ENCODE data around the gene SMIM43.

- TF ChIP-seq ATF1 (CRISPR knock-in tag; IDR thresholded peaks at IDR 0.05) (no peak), CTCF (IDR thresholded peaks at IDR 0.05) (no peak), ZNF317 (CRISPR knock-in tag; IDR thresholded peaks at IDR 0.05; ENCODE audit: borderline replicate concordance, low read depth) (no peak), FOXJ3 (CRISPR knock-in tag; IDR thresholded peaks at IDR 0.05; ENCODE audit: borderline replicate concordance) (no peak), NR1H2 (CRISPR knock-in tag; IDR thresholded peaks at IDR 0.05) (no peak), CREM (CRISPR knock-in tag; IDR thresholded peaks at IDR 0.05) (no peak), NR3C1 (CRISPR knock-in tag; conservative IDR thresholded peaks at IDR 0.05; ENCODE audit: low read depth) (no peak)
- TF ChIP-seq, protein P1, sequence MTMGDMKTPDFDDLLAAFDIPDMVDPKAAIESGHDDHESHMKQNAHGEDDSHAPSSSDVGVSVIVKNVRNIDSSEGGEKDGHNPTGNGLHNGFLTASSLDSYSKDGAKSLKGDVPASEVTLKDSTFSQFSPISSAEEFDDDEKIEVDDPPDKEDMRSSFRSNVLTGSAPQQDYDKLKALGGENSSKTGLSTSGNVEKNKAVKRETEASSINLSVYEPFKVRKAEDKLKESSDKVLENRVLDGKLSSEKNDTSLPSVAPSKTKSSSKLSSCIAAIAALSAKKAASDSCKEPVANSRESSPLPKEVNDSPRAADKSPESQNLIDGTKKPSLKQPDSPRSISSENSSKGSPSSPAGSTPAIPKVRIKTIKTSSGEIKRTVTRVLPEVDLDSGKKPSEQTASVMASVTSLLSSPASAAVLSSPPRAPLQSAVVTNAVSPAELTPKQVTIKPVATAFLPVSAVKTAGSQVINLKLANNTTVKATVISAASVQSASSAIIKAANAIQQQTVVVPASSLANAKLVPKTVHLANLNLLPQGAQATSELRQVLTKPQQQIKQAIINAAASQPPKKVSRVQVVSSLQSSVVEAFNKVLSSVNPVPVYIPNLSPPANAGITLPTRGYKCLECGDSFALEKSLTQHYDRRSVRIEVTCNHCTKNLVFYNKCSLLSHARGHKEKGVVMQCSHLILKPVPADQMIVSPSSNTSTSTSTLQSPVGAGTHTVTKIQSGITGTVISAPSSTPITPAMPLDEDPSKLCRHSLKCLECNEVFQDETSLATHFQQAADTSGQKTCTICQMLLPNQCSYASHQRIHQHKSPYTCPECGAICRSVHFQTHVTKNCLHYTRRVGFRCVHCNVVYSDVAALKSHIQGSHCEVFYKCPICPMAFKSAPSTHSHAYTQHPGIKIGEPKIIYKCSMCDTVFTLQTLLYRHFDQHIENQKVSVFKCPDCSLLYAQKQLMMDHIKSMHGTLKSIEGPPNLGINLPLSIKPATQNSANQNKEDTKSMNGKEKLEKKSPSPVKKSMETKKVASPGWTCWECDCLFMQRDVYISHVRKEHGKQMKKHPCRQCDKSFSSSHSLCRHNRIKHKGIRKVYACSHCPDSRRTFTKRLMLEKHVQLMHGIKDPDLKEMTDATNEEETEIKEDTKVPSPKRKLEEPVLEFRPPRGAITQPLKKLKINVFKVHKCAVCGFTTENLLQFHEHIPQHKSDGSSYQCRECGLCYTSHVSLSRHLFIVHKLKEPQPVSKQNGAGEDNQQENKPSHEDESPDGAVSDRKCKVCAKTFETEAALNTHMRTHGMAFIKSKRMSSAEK (CRISPR knock-in tag; IDR thresholded peaks at IDR 0.05; ENCODE audit: borderline replicate concordance): no peak
- TF ChIP-seq, protein P2, sequence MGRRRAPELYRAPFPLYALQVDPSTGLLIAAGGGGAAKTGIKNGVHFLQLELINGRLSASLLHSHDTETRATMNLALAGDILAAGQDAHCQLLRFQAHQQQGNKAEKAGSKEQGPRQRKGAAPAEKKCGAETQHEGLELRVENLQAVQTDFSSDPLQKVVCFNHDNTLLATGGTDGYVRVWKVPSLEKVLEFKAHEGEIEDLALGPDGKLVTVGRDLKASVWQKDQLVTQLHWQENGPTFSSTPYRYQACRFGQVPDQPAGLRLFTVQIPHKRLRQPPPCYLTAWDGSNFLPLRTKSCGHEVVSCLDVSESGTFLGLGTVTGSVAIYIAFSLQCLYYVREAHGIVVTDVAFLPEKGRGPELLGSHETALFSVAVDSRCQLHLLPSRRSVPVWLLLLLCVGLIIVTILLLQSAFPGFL (CRISPR knock-in tag; IDR thresholded peaks at IDR 0.05; ENCODE audit: borderline replicate concordance): no peak
- TF ChIP-seq, protein P3, sequence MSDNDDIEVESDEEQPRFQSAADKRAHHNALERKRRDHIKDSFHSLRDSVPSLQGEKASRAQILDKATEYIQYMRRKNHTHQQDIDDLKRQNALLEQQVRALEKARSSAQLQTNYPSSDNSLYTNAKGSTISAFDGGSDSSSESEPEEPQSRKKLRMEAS (CRISPR knock-in tag; IDR thresholded peaks at IDR 0.05): no peak
- TF ChIP-seq, protein P4, sequence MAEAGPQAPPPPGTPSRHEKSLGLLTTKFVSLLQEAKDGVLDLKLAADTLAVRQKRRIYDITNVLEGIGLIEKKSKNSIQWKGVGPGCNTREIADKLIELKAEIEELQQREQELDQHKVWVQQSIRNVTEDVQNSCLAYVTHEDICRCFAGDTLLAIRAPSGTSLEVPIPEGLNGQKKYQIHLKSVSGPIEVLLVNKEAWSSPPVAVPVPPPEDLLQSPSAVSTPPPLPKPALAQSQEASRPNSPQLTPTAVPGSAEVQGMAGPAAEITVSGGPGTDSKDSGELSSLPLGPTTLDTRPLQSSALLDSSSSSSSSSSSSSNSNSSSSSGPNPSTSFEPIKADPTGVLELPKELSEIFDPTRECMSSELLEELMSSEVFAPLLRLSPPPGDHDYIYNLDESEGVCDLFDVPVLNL (CRISPR knock-in tag; IDR thresholded peaks at IDR 0.05; ENCODE audit: borderline replicate concordance, low read depth): no peak
Observed at GRCh38 chr4:121786221-121786620, 21.3 kb upstream of the SMIM43 start.
